Tibial nerve (tissue), 4 donors: Measurements from ENCODE around the gene PLA2G4D. TPM values are rescaled to one million over a fixed set of nuclear protein-coding genes. Genes with fewer than 3 reads are reported as not detected.

Source experiments
- DNase-seq, 2 donors: peaks; one replicate each; pipeline ENCODE4 v3.0.0-alpha.2; 2019; ENCODE audit warnings: low spot score in 2 of 2
- H3K27ac ChIP-seq, 4 donors: fragments of 200-600 bp; sonication (generic) in 3 of 4; one replicate each; pipeline ENCODE4 v1.5.1; 2017 to 2019; ENCODE audit warnings: mild to moderate bottlenecking in 1 of 4
- H3K27me3 ChIP-seq, 2 donors: fragments of 200-600 bp; sonication (generic) in 1 of 2; one replicate each; pipeline versions ENCODE4 v1.5.1 to v1.6.0; 2017 to 2019
- H3K36me3 ChIP-seq, 3 donors: fragments of 200-600 bp; sonication (generic); one replicate each; pipeline ENCODE4 v1.5.1; 2018 to 2019
- H3K4me1 ChIP-seq, 4 donors: fragments of 200-600 bp; sonication (generic) in 3 of 4; one replicate each; pipeline ENCODE4 v1.5.1; 2017 to 2019
- H3K4me3 ChIP-seq, 4 donors: fragments of 200-600 bp; sonication (generic) in 3 of 4; one replicate each; pipeline ENCODE4 v1.5.1; 2017 to 2019; ENCODE audit warnings: mild to moderate bottlenecking in 1 of 4, moderate library complexity in 1 of 4
- H3K9me3 ChIP-seq, 4 donors: fragments of 200-600 bp; sonication (generic) in 3 of 4; one replicate each; pipeline ENCODE4 v1.5.1; 2017 to 2019
- EP300 ChIP-seq, 2 donors: sonication (generic); formaldehyde crosslinking; IDR thresholded peaks; one replicate each; pipeline ENCODE4 v1.6.1; 2017; ENCODE audit warnings: antibody characterized with exemption in 2 of 2, mild to moderate bottlenecking in 1 of 2
- POLR2A ChIP-seq, 2 donors: fragments of 450-650 bp; IDR thresholded peaks; one replicate each; pipeline ENCODE4 v1.6.1; 2017; ENCODE audit warnings: antibody characterized with exemption in 2 of 2, mild to moderate bottlenecking in 2 of 2, moderate library complexity in 2 of 2
- WGBS, 2 donors: methylation state at CpG; one replicate each; pipeline ENCODE4 v1.1.5; 2018; 5-methylcytosine and 5-hydroxymethylcytosine counted together
- total RNA-seq, 4 donors: library from RNA; depleted of rRNA; stranded (reverse); fragments of >200 nt; gene quantifications; one replicate each; pipeline ENCODE4 v1.1.0, GENCODE V29; 2016
- TF ChIP-seq, protein P1 (sequence below), 5 experiments: fragments of 200-600 bp in 3 of 5; fragments of 450-650 bp in 2 of 5; sonication (generic) in 3 of 5; IDR thresholded peaks; one replicate each; pipeline ENCODE4 v1.5.1; 2016 to 2019; ENCODE audit warnings: antibody characterized with exemption in 5 of 5, mild to moderate bottlenecking in 3 of 5, moderate library complexity in 2 of 5

Gene PLA2G4D
- total RNA-seq, 4 donors from 2014 or later: not detected

GRCh38 chr15:42064271-42064670, 30.1 kb downstream of the PLA2G4D start:
- no peak for DNase-seq
- no peak overlapping the region for H3K27ac ChIP-seq
- H3K4me1 ChIP-seq: no peaks in the 10 kb centered on the region
- 70 to 72% methylated on average over 4 of the region's 4 CpGs for WGBS, 2 donors
- TF ChIP-seq POLR2A (IDR thresholded peaks at IDR 0.05): no peak
- TF ChIP-seq EP300 (IDR thresholded peaks at IDR 0.05): no peak
- TF ChIP-seq, protein P1, sequence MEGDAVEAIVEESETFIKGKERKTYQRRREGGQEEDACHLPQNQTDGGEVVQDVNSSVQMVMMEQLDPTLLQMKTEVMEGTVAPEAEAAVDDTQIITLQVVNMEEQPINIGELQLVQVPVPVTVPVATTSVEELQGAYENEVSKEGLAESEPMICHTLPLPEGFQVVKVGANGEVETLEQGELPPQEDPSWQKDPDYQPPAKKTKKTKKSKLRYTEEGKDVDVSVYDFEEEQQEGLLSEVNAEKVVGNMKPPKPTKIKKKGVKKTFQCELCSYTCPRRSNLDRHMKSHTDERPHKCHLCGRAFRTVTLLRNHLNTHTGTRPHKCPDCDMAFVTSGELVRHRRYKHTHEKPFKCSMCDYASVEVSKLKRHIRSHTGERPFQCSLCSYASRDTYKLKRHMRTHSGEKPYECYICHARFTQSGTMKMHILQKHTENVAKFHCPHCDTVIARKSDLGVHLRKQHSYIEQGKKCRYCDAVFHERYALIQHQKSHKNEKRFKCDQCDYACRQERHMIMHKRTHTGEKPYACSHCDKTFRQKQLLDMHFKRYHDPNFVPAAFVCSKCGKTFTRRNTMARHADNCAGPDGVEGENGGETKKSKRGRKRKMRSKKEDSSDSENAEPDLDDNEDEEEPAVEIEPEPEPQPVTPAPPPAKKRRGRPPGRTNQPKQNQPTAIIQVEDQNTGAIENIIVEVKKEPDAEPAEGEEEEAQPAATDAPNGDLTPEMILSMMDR (IDR thresholded peaks at IDR 0.05): no peak
- no peak overlapping the region for H3K4me3 ChIP-seq
- H3K36me3 ChIP-seq: no peaks in the 10 kb centered on the region
- peaks cover 0 to 8% (median 0%) of the 10 kb centered on the region in 4 donors for H3K9me3 ChIP-seq
- H3K27me3 ChIP-seq: no peaks in the 10 kb centered on the region

GRCh38 chr15:42063122-42063848, 31.1 kb downstream of the PLA2G4D start:
- Histone ChIP-seq H3K9me3 (peaks cover 0 to 8% (median 0%) of the 10 kb centered on the region in 4 donors), H3K4me3 (no peak overlapping the region), H3K36me3 (no peaks in the 10 kb centered on the region), H3K27me3 (no peaks in the 10 kb centered on the region), H3K27ac (no peak overlapping the region), H3K4me1 (no peaks in the 10 kb centered on the region)
- TF ChIP-seq, protein P1 (IDR thresholded peaks at IDR 0.05): no peak
- TF ChIP-seq EP300 (IDR thresholded peaks at IDR 0.05): no peak
- TF ChIP-seq POLR2A (IDR thresholded peaks at IDR 0.05): no peak
- 88 to 90% methylated on average over 12 of the region's 12 CpGs for WGBS, 2 donors
- no peak for DNase-seq

DNA sequence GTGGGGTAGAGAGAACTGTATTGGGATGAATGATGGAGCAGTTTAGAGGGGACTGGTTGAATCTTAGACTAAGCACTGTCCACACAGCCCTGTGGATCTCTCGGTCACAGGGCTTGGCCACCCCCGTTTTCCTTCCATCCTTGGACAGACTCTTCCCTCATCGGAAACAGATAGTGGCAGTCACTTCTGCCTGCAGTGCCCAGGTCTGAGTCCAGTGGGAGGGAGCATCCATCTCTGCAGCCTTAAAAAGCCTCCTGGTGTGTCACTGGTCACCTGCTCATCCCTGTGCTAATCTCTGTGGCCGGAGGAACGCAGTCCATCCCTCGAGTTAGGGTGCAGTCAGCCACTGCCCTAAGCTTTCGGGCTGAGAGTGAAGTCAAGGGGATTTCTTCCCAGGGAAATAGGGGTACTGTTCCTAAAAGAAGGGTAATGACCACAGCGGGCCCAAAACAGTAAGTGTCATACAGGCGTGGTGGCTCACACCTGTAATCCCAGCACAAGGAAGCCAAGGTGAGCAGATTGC, 32.0 kb downstream of the PLA2G4D start:
- no peak for DNase-seq

GRCh38 chr15:42060797-42061196, 33.6 kb downstream of the PLA2G4D start:
- H3K36me3 ChIP-seq: no peaks in the 10 kb centered on the region
- 78 to 80% methylated on average over 4 to 5 of the region's 5 CpGs for WGBS, 2 donors
- no peak for DNase-seq
- TF ChIP-seq POLR2A (IDR thresholded peaks at IDR 0.05) (no peak), EP300 (IDR thresholded peaks at IDR 0.05) (no peak)
- TF ChIP-seq, protein P1 (IDR thresholded peaks at IDR 0.05): no peak
- peaks cover 0 to 12% of the 10 kb centered on the region in 2 donors for H3K27me3 ChIP-seq
- H3K27ac ChIP-seq: no peak overlapping the region
- H3K4me1 ChIP-seq: peaks cover 0 to 9% (median 3%) of the 10 kb centered on the region in 4 donors
- no peaks in the 10 kb centered on the region for H3K9me3 ChIP-seq
- H3K4me3 ChIP-seq: no peak overlapping the region

More for the DNA sequence above, 32.0 kb downstream of the PLA2G4D start:
- TF ChIP-seq, protein P1 (IDR thresholded peaks at IDR 0.05): no peak
- TF ChIP-seq EP300 (IDR thresholded peaks at IDR 0.05) (no peak), POLR2A (IDR thresholded peaks at IDR 0.05) (no peak)
- Histone ChIP-seq H3K27me3 (no peaks in the 10 kb centered on the region), H3K4me3 (no peak overlapping the region), H3K36me3 (no peaks in the 10 kb centered on the region), H3K9me3 (peaks cover 0 to 4% (median 0%) of the 10 kb centered on the region in 4 donors), H3K27ac (no peak overlapping the region), H3K4me1 (peaks cover 0 to 1% (median under 1%) of the 10 kb centered on the region in 4 donors)
- WGBS, 2 donors: 92 to 95% methylated on average over 9 of the region's 9 CpGs

GRCh38 chr15:42060477-42060763, 33.9 kb downstream of the PLA2G4D start:
- H3K27me3 ChIP-seq: peaks cover 0 to 12% of the 10 kb centered on the region in 2 donors
- no peaks in the 10 kb centered on the region for H3K36me3 ChIP-seq
- no peak for DNase-seq
- no peak for TF ChIP-seq EP300 (IDR thresholded peaks at IDR 0.05)
- TF ChIP-seq, protein P1 (IDR thresholded peaks at IDR 0.05): no peak
- no peak for TF ChIP-seq POLR2A (IDR thresholded peaks at IDR 0.05)
- no peaks in the 10 kb centered on the region for H3K9me3 ChIP-seq
- H3K4me3 ChIP-seq: no peak overlapping the region
- 78 to 88% methylated on average over 4 of the region's 4 CpGs for WGBS, 2 donors
- H3K4me1 ChIP-seq: peaks cover 0 to 9% (median 3%) of the 10 kb centered on the region in 4 donors
- H3K27ac ChIP-seq: no peak overlapping the region
